ENCODE results near the gene EIF2D. TPM values are rescaled to one million over a fixed set of nuclear protein-coding genes. Genes with fewer than 3 reads are reported as not detected.

Gene EIF2D
- total and polyA plus RNA-seq, 2 of the 8 experiments (the other 6 are each of a cell fraction or from before 2014, with no cell fraction given) = 36.1 to 37.1 TPM

DNA sequence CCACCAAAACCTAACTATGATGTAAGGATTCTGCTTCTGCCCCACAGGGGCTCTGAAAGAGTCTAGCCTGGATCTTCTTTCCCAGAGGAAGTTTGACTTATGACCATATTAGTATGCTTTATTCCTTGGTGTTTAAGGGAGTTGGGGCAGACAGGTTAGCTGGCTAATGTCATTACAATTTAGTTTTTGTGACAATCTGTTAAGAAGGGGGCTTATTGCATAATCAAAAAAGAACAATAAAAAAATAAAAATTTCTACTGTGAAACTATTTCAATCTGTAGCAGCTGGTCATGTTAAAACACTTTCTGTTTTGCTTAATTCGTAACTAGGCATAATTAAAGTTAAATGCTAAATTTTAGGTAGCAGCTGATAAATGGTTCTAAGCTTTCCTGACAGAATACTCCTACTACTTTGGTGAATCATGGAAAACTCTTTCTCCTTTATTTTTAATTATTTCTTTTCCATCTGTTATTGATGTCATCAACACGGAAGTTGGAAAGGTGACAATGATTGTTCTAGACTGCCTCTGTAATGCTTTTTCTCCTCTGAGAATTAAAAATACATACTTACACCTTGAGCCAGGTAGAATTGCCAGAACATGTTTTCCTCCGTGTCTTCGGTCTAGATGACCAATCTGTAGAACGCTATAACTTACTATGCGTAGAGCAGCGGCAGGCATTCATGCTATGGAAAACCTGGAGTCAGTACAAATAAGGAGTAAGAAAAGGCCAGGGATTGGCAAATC lies 41.6 kb upstream of the EIF2D start (continued):
- TF ChIP-seq, protein P1, sequence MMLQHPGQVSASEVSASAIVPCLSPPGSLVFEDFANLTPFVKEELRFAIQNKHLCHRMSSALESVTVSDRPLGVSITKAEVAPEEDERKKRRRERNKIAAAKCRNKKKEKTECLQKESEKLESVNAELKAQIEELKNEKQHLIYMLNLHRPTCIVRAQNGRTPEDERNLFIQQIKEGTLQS (IDR thresholded peaks at IDR 0.05; ENCODE audit: insufficient read depth, low read depth, low read length) = no peak
- TF ChIP-seq, protein P2, sequence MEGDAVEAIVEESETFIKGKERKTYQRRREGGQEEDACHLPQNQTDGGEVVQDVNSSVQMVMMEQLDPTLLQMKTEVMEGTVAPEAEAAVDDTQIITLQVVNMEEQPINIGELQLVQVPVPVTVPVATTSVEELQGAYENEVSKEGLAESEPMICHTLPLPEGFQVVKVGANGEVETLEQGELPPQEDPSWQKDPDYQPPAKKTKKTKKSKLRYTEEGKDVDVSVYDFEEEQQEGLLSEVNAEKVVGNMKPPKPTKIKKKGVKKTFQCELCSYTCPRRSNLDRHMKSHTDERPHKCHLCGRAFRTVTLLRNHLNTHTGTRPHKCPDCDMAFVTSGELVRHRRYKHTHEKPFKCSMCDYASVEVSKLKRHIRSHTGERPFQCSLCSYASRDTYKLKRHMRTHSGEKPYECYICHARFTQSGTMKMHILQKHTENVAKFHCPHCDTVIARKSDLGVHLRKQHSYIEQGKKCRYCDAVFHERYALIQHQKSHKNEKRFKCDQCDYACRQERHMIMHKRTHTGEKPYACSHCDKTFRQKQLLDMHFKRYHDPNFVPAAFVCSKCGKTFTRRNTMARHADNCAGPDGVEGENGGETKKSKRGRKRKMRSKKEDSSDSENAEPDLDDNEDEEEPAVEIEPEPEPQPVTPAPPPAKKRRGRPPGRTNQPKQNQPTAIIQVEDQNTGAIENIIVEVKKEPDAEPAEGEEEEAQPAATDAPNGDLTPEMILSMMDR (IDR thresholded peaks at IDR 0.05; ENCODE audit: control extremely low read depth in 1 of 3, insufficient read depth in 1 of 3, low read depth in 1 of 3, low read length in 3 of 3) = no peak
- TF ChIP-seq EZH2 (IDR thresholded peaks at IDR 0.05; ENCODE audit: low read depth, low read length, severe bottlenecking) (no peak), NANOG (IDR thresholded peaks at IDR 0.05; ENCODE audit: insufficient read depth, low read depth, low read length, poor library complexity, severe bottlenecking) (no peak), RXRA (IDR thresholded peaks at IDR 0.05; ENCODE audit: insufficient read depth, low read depth, low read length) (no peak), ASH2L (IDR thresholded peaks at IDR 0.05; ENCODE audit: low read length) (no peak), TAF7 (optimal IDR thresholded peaks at IDR 0.05; ENCODE audit: borderline replicate concordance, low read depth, low read length) (no peak), CHD1 (IDR thresholded peaks at IDR 0.05; ENCODE audit: low read depth, low read length) (no peak)

Measured in H1 (cell line).